Measurements from ENCODE around the gene C14orf132. TPM values are rescaled to one million over a fixed set of nuclear protein-coding genes. Genes with fewer than 3 reads are reported as not detected.

C14orf132 gene
- total RNA-seq, 2 donors from 2014 or later: 23.0 to 37.5 TPM

- no peak for TF ChIP-seq CTCF (IDR thresholded peaks at IDR 0.05)
- ATAC-seq (ENCODE audit: insufficient number of reproducible peaks, low FRiP score, low read depth): no peak
- DNase-seq (ENCODE audit: low spot score): no peak
- Histone ChIP-seq H3K4me3 (no peak overlapping the region), H3K27ac (no peak overlapping the region), H3K4me1 (ENCODE audit: control insufficient read depth in 1 of 2, low read depth in 2 of 2) (no peaks in the 10 kb centered on the region), H3K27me3 (replicated peaks; ENCODE audit: insufficient read depth) (no peaks in the 10 kb centered on the region), H3K9me3 (no peaks in the 10 kb centered on the region), H3K36me3 (no peaks in the 10 kb centered on the region)
Measured at GRCh38 chr14:96120392-96120791, 81.2 kb downstream of the C14orf132 start.

- Histone ChIP-seq H3K4me3 (no peak overlapping the region), H3K27me3 (replicated peaks; ENCODE audit: insufficient read depth) (no peaks in the 10 kb centered on the region), H3K4me1 (ENCODE audit: control insufficient read depth in 1 of 2, low read depth in 2 of 2) (no peaks in the 10 kb centered on the region), H3K36me3 (no peaks in the 10 kb centered on the region), H3K27ac (no peak overlapping the region), H3K9me3 (no peaks in the 10 kb centered on the region)
- DNase-seq (ENCODE audit: low spot score): no peak
- ATAC-seq (ENCODE audit: insufficient number of reproducible peaks, low FRiP score, low read depth): no peak
- TF ChIP-seq CTCF (IDR thresholded peaks at IDR 0.05): no peak
Measured at GRCh38 chr14:96120941-96121340, 81.8 kb downstream of the C14orf132 start.

DNA sequence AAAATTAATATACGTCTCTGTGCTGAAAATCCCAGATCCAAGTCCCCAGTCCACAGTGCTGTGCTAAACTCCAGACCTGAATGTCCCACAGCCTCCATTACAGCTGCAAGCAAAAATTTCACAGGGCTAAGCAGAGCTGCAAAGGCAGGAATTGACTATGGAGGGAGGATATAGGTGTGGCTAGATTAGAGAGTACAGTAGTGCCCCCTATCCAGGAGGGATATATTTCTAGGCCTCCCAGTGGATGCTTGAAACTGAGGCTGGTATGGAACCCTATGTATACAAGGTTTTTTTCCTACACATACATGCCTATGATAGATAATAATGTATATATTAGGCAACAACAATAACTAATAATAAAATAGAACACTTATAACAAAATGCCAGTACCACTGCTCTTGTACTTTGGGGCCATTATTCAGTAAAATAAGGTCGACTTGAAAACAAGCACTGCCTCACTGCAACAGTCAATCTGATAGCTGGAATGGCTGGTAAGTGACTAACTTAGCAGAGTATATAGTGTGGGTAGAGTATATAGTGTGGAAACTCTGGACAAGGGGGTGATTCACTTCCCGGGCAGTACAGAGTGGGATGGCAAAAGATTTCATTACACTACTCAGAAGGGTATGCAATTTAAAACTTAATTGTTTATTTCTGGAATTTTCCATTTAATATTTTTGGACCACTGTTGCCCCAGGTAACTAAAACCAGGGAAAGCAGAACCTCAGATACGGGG is 82.7 kb downstream of the C14orf132 start:
- no peak for TF ChIP-seq CTCF (IDR thresholded peaks at IDR 0.05)
- H3K36me3 ChIP-seq: no peaks in the 10 kb centered on the region
- no peak overlapping the region for H3K4me3 ChIP-seq

GRCh38 chr14:96122496-96122895 is 83.3 kb downstream of the C14orf132 start:
- Histone ChIP-seq H3K36me3 (no peaks in the 10 kb centered on the region), H3K27ac (no peak overlapping the region), H3K27me3 (replicated peaks; ENCODE audit: insufficient read depth) (no peaks in the 10 kb centered on the region), H3K4me1 (ENCODE audit: control insufficient read depth in 1 of 2, low read depth in 2 of 2) (no peaks in the 10 kb centered on the region), H3K4me3 (no peak overlapping the region), H3K9me3 (no peaks in the 10 kb centered on the region)
- TF ChIP-seq CTCF (IDR thresholded peaks at IDR 0.05): no peak
- no peak for ATAC-seq (ENCODE audit: insufficient number of reproducible peaks, low FRiP score, low read depth)
- no peak for DNase-seq (ENCODE audit: low spot score)

More for the DNA sequence above, 82.7 kb downstream of the C14orf132 start:
- no peaks in the 10 kb centered on the region for H3K27me3 ChIP-seq (replicated peaks; ENCODE audit: insufficient read depth)
- no peak overlapping the region for H3K27ac ChIP-seq
- H3K4me1 ChIP-seq (ENCODE audit: control insufficient read depth in 1 of 2, low read depth in 2 of 2): no peaks in the 10 kb centered on the region
- ATAC-seq (ENCODE audit: insufficient number of reproducible peaks, low FRiP score, low read depth) (no peak), DNase-seq (ENCODE audit: low spot score) (no peak)
- no peaks in the 10 kb centered on the region for H3K9me3 ChIP-seq

DNA sequence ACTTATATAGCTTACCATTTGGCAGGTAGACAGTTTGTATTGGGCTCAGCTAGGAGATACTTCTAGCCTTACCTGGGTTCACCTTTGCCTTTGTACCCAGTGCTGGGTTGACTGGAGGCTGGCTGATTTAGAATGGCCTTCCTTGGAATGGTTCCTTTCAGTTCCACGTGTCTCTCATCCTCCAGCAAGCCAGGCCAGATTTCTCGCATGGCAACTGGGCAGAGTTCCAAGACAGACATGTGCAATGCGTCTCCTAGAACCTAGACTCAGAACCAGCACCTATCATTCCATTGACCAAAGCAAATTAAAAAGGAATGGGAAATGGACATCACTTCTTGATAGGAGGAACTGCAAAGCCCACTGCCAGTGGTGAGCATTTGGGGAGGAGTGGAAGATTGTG is 86.4 kb downstream of the C14orf132 start:
- no peak for DNase-seq (ENCODE audit: low spot score)
- Histone ChIP-seq H3K36me3 (no peaks in the 10 kb centered on the region), H3K27ac (no peak overlapping the region), H3K4me1 (ENCODE audit: control insufficient read depth in 1 of 2, low read depth in 2 of 2) (no peaks in the 10 kb centered on the region), H3K9me3 (no peaks in the 10 kb centered on the region), H3K4me3 (no peak overlapping the region), H3K27me3 (replicated peaks; ENCODE audit: insufficient read depth) (no peaks in the 10 kb centered on the region)
- ATAC-seq (ENCODE audit: insufficient number of reproducible peaks, low FRiP score, low read depth): no peak
- no peak for TF ChIP-seq CTCF (IDR thresholded peaks at IDR 0.05)
